Measurements from ENCODE around the gene SMAD9. TPM values are rescaled to one million over a fixed set of nuclear protein-coding genes. Genes with fewer than 3 reads are reported as not detected.

The SMAD9 gene
- total and polyA plus RNA-seq, 9 of the 15 experiments (the other 6 are each of a cell fraction or from before 2014, with no cell fraction given) = 0.02 to 0.08 (median 0.03) TPM; not detected in 4

DNA sequence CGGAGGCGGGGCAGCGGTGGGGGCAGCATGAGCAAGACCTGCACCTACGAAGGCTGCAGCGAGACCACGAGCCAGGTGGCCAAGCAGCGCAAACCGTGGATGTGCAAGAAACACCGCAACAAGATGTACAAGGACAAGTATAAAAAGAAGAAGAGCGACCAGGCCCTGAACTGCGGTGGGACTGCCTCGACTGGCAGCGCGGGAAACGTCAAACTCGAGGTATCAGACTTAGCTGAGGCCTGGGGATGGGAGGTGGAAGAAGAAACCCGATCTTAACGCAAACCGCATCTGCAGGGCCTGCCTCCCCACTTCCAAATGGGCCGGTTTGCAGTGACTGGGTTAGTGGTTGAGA, 100.3 kb downstream of the SMAD9 start:
- H3K4me1 ChIP-seq (replicated peaks in 1 of 2; ENCODE audit: control insufficient read depth in 2 of 2, insufficient read depth in 2 of 2, low read length in 2 of 2) = peaks cover 4 to 17% of the 10 kb centered on the region in 2 experiments; a peak in 3 of 5 replicates
- ATAC-seq (peak; percentile 63), FAIRE-seq (peak; percentile 15), DNase-seq (ENCODE audit: extremely low read depth in 1 of 4, low spot score in 3 of 4) (peak; percentile 9 to 52 (median 18))
- ChIA-PET CTCF (ENCODE audit: low intra/inter-chr PET ratio) (no interaction called here), POLR2A (no interaction called here)
- no TSS peak for BruUV-seq (replicated peaks)
- H3K36me3 ChIP-seq (ENCODE audit: control insufficient read depth, insufficient read depth, low read length) = 0 out of 3 replicates have a peak, but pooled peaks cover 3% of the 10 kb centered on the region
- WGBS (ENCODE audit: insufficient coverage, low coverage, missing lambda C conversion rate) = 0% methylated on average over 8 of the region's 20 CpGs
- no peaks in the 10 kb centered on the region for H3K9me3 ChIP-seq (replicated peaks; ENCODE audit: control insufficient read depth, insufficient read depth, low read depth, low read length)
- intact Hi-C loops (cut with micrococcal nuclease) (loop anchor here (10.0 kb wide), 1 partner anchor 475 kb away; the partner anchor contains the start of gene SPART), in situ Hi-C loops (cut with MboI) (no loop called here)
- H3K27me3 ChIP-seq (ENCODE audit: control insufficient read depth in 2 of 2, insufficient read depth in 2 of 2, low read length in 2 of 2) = no peaks in the 10 kb centered on the region
- peak overlapping the region; percentile 69 for H3K27ac ChIP-seq (ENCODE audit: extremely low read depth, low read depth, low read length)
- peak overlapping the region; percentile 90 for H3K4me2 ChIP-seq (ENCODE audit: insufficient read depth, low read length)
- H3K9me1 ChIP-seq (ENCODE audit: control insufficient read depth, insufficient read depth, low read length) = no peaks in the 10 kb centered on the region
- H3K9ac ChIP-seq (ENCODE audit: insufficient read depth in 1 of 2, low read depth in 2 of 2, low read length in 2 of 2) = peak overlapping the region; percentile 65 to 93
- H3K4me3 ChIP-seq = peak overlapping the region; percentile 78
- peak overlapping the region; percentile 81 for H2AFZ ChIP-seq (ENCODE audit: low read depth, low read length)
- H4K20me1 ChIP-seq (replicated peaks; ENCODE audit: control insufficient read depth, insufficient read depth, low read length) = no peaks in the 10 kb centered on the region
- peaks cover 36% of the 10 kb centered on the region for H3K79me2 ChIP-seq (ENCODE audit: control insufficient read depth, insufficient read depth, low read length)
- peak; percentile 80 for TF ChIP-seq MGA (IDR thresholded peaks at IDR 0.05)
- TF ChIP-seq NBN (IDR thresholded peaks at IDR 0.05; ENCODE audit: low read depth) = no peak
- no peak for TF ChIP-seq PTRF (tag; IDR thresholded peaks at IDR 0.05)
- peak; percentile 46 for TF ChIP-seq E2F8 (IDR thresholded peaks at IDR 0.05; ENCODE audit: low read depth, partially characterized antibody)
- 0 out of 2 replicates have a peak, but pooled peaks have one; percentile 23 for TF ChIP-seq RNF2 (IDR thresholded peaks at IDR 0.05)
- TF ChIP-seq L3MBTL2 (IDR thresholded peaks at IDR 0.05) = peak; percentile 64; the same call in 1 of the 2 replicates
- no peak for TF ChIP-seq BCOR (IDR thresholded peaks at IDR 0.05)
- no peak for TF ChIP-seq KAT8 (IDR thresholded peaks at IDR 0.05; ENCODE audit: low read depth)

Data from K562 (cell line).